Right lobe of liver (tissue), 6 donors: Measurements from ENCODE around the gene PCNX3. TPM values are rescaled to one million over a fixed set of nuclear protein-coding genes. Genes with fewer than 3 reads are reported as not detected.
A peak's percentile ranks its signal among the peaks of the same experiment; 100 is the strongest.

Source experiments
- ATAC-seq, 4 donors: fragments of 200-7000 bp; cut with Tn5 transposase; one replicate each; pipeline ENCODE4 v1.9.1; 2020; ENCODE audit warnings: mild to moderate bottlenecking in 4 of 4, moderate library complexity in 4 of 4
- DNase-seq, 3 donors: peaks; one replicate each; pipeline ENCODE4 v3.0.0-alpha.2; 2020
- H3K27ac ChIP-seq, 3 donors: fragments of 200-600 bp; one replicate each; pipeline ENCODE4 v1.8.0; 2022
- H3K27me3 ChIP-seq, 2 donors: fragments of 200-600 bp; one replicate each; pipeline ENCODE4 v1.8.0; 2022
- H3K36me3 ChIP-seq, 4 donors: fragments of 200-600 bp; sonication (generic) in 1 of 4; one replicate each; pipeline versions ENCODE4 v1.5.1 to v1.8.0; 2017 to 2022; ENCODE audit warnings: control low read depth in 1 of 4
- H3K4me1 ChIP-seq, 4 donors: fragments of 200-600 bp; sonication (generic) in 1 of 4; one replicate each; pipeline versions ENCODE4 v1.5.1 to v1.8.0; 2017 to 2022; ENCODE audit warnings: control low read depth in 1 of 4
- H3K4me3 ChIP-seq, 3 donors: fragments of 200-600 bp; one replicate each; pipeline ENCODE4 v1.8.0; 2022
- H3K9me3 ChIP-seq, 4 donors: fragments of 200-600 bp; sonication (generic) in 1 of 4; one replicate each; pipeline versions ENCODE4 v1.5.1 to v1.8.0; 2017 to 2022; ENCODE audit warnings: control low read depth in 1 of 4
- CTCF ChIP-seq, 4 donors: fragments of 200-600 bp in 3 of 4; fragments of 450-650 bp in 1 of 4; IDR thresholded peaks; one replicate each; pipeline versions ENCODE4 v1.5.1 to v1.8.0; 2016 to 2022; ENCODE audit warnings: antibody characterized with exemption in 4 of 4, mild to moderate bottlenecking in 2 of 4
- POLR2A ChIP-seq: fragments of 450-650 bp; IDR thresholded peaks from one replicate; pipeline ENCODE4 v1.6.1; 2017; ENCODE audit warnings: antibody characterized with exemption, mild to moderate bottlenecking
- WGBS: methylation state at CpG from one replicate; pipeline ENCODE4 v1.1.6; 2018; ENCODE audit warnings: low coverage, low lambda C conversion rate; ENCODE audit not compliant: insufficient coverage; ENCODE audit errors: missing lambda C conversion rate; 5-methylcytosine and 5-hydroxymethylcytosine counted together
- intact Hi-C, 2 donors: fragments of 100-400 bp; cut with DNase I; formaldehyde crosslinking; loops; one replicate each; pipeline versions ENCODE4 v1.11.2 to v1.14.1; 2022
- total RNA-seq, 6 experiments: library from RNA; depleted of rRNA in 2 of 6; stranded (reverse); fragments of >200 nt in 2 of 6; fragmentation: NEBNext Ultra II Directional in 3 of 6; extraction: Animal tissue kit (Norgen Biotek cat#: 25700) in 3 of 6; gene quantifications; one replicate each; pipeline versions ENCODE4 v1.1.0 to v1.2.4, GENCODE V29; 2016 to 2023
- donor health status: DM: no; HTN: yes; CAD: no.
- donor health status: DM: no; HTN: no; CAD: no.
- donor health status: DM: no; HTN: no; CAD: no.
- donor health status: DM: no; HTN: yes; CAD: no.
- donor health status: DM: no; HTN: yes; CAD: no.

Gene PCNX3
- total RNA-seq, 6 experiments from 2014 or later = 11.2 to 32.9 (median 12.4) TPM

- H3K27ac ChIP-seq = peak overlapping the region; percentile 44 to 96 (median 95)
- no peaks in the 10 kb centered on the region for H3K27me3 ChIP-seq
- DNase-seq (no peak), ATAC-seq (no peak)
- H3K4me1 ChIP-seq = peaks cover 0 to 38% (median 13%) of the 10 kb centered on the region in 4 donors
- peaks cover 0 to 15% (median 0%) of the 10 kb centered on the region in 4 donors for H3K36me3 ChIP-seq
- intact Hi-C loops = no loop called here
- peak overlapping the region; percentile 99 for H3K4me3 ChIP-seq
- H3K9me3 ChIP-seq = no peaks in the 10 kb centered on the region
- no peak for TF ChIP-seq POLR2A
- TF ChIP-seq CTCF (IDR thresholded peaks at IDR 0.05) = no peak
- 33% methylated on average over 2 of the region's 12 CpGs for WGBS
These were observed 3.6 kb upstream of the PCNX3 start for GRCh38 chr11:65611758-65612603.

GRCh38 chr11:65612691-65613090 lies 2.9 kb upstream of the PCNX3 start:
- no peak for ATAC-seq
- Histone ChIP-seq H3K36me3 (peaks cover 0 to 11% (median 0%) of the 10 kb centered on the region in 4 donors), H3K9me3 (no peaks in the 10 kb centered on the region), H3K4me1 (peaks cover 0 to 39% (median 14%) of the 10 kb centered on the region in 4 donors), H3K27ac (peak overlapping the region in 2 of 3 donors; percentile 95 to 96), H3K27me3 (no peaks in the 10 kb centered on the region), H3K4me3 (peak overlapping the region; percentile 99)
- DNase-seq = no peak
- intact Hi-C loops = no loop called here
- TF ChIP-seq POLR2A = no peak
- no peak for TF ChIP-seq CTCF (IDR thresholded peaks at IDR 0.05)
- WGBS = 30% methylated on average over 2 of the region's 7 CpGs

GRCh38 chr11:65613091-65613928 lies 2.3 kb upstream of the PCNX3 start:
- ATAC-seq (no peak), DNase-seq (peak; percentile 67 to 74 (median 71))
- H3K27ac ChIP-seq = peak overlapping the region; percentile 88 to 96 (median 95)
- intact Hi-C loops = no loop called here
- peaks cover 0 to 39% (median 14%) of the 10 kb centered on the region in 4 donors for H3K4me1 ChIP-seq
- peaks cover 0 to 15% (median 3%) of the 10 kb centered on the region in 4 donors for H3K36me3 ChIP-seq
- no peaks in the 10 kb centered on the region for H3K27me3 ChIP-seq
- 3% methylated on average over 13 of the region's 43 CpGs for WGBS
- TF ChIP-seq POLR2A = no peak
- H3K9me3 ChIP-seq = no peaks in the 10 kb centered on the region
- peak overlapping the region; percentile 99 for H3K4me3 ChIP-seq

- no peak for TF ChIP-seq POLR2A
- no peak for TF ChIP-seq CTCF (IDR thresholded peaks at IDR 0.05)
- WGBS = 0% methylated on average over 16 of the region's 50 CpGs
- Histone ChIP-seq H3K4me1 (peaks cover 0 to 30% (median 14%) of the 10 kb centered on the region in 4 donors), H3K27me3 (no peaks in the 10 kb centered on the region), H3K4me3 (peak overlapping the region; percentile 79 to 97 (median 95)), H3K9me3 (no peaks in the 10 kb centered on the region), H3K27ac (peak overlapping the region; percentile 49 to 78 (median 73)), H3K36me3 (peaks cover 0 to 31% (median 13%) of the 10 kb centered on the region in 4 donors)
- intact Hi-C loops = no loop called here
- no peak for DNase-seq
- no peak for ATAC-seq
These were observed 486 bp downstream of the PCNX3 start for GRCh38 chr11:65615950-65616574.
